Breast epithelium (tissue), 3 donors: ENCODE results near the gene GARIN5A.

Experiments
- CTCF ChIP-seq, 3 donors: fragments of 450-650 bp; IDR thresholded peaks; one replicate each; pipeline ENCODE4 v1.5.1; 2016 to 2017; ENCODE audit warnings: antibody characterized with exemption in 3 of 3, mild to moderate bottlenecking in 3 of 3, moderate library complexity in 3 of 3
- POLR2AphosphoS5 ChIP-seq, 3 donors: sonication (generic); formaldehyde crosslinking; IDR thresholded peaks; one replicate each; pipeline ENCODE4 v1.6.1; 2017; ENCODE audit warnings: antibody characterized with exemption in 3 of 3

- no peak for TF ChIP-seq CTCF (IDR thresholded peaks at IDR 0.05)
- TF ChIP-seq POLR2AphosphoS5 (IDR thresholded peaks at IDR 0.05) = no peak
Measured at GRCh38 chr19:50419022-50419579, 57.5 kb downstream of the GARIN5A start.
